Hepatic stellate cell (primary cell): ENCODE data around the gene FAM180B.
"Not testable (repeated sequence)": the region's sequence is repeated elsewhere in the genome, so short reads cannot be mapped to it uniquely, and the experiment has no call there.

Experiments used
- DNase-seq: peaks from one replicate; pipeline ENCODE4 v3.0.0; 2011; ENCODE audit warnings: low spot score

Gene FAM180B

DNA sequence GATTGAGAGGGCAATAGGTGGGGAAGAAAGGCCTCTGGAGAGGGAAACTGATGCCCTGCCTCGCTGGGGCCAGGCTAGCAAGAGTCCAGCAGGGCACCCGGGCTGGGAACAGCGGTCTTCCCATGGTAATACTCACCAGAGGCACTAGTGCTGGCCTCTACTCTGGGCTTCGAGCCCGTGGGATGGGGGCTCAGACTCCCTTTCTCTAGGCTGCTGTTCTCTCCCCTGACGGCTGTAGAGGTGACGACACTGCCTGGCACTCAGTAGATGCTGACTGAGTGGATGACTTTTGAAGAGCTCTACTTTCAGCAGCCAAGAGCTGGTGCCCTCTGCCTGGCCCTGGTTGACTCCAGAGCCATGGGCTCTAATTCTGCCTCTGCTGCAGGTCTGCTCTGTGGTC is 8.6 kb downstream of the FAM180B start:
- no peak for DNase-seq

DNA sequence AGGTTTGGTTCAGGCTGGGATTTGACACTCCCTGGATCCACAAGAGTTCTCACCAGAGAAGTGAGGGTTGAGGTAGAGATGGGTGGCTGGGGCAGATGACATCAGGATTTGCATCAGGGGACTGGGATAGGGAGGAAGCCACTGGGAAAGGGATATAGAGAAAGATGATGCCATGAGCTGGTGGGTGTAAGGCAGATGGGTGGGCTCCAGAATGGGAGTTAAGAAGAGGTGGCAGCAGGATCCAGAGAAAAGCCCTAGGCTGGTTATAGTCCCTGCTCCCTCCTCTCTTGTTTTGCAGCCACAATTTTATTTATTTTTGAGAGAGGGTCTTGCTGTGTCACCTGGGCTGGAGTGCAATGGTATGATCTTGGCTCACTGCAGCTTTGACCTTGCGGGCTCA is 9.5 kb downstream of the FAM180B start:
- DNase-seq = no peak

DNA sequence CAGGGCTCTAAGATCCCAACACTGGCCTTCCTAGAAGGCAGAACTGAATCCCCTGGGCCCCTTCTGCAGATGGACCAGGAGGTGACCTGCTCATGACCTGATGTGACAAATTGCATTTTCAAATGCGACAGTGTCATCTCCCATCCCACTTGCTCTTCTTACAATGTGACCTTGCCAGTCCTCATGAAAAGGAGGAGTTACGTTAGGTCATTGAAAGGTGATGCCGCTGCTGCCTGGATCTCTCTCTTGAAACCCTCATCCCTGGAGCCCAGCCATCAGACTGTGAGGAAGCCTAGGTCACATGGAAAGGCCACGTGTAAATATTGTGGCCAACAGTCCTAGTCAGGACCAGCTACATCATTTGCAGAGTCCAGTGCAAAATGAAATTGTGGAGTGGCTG is 13.4 kb downstream of the FAM180B start:
- DNase-seq = no peak

DNA sequence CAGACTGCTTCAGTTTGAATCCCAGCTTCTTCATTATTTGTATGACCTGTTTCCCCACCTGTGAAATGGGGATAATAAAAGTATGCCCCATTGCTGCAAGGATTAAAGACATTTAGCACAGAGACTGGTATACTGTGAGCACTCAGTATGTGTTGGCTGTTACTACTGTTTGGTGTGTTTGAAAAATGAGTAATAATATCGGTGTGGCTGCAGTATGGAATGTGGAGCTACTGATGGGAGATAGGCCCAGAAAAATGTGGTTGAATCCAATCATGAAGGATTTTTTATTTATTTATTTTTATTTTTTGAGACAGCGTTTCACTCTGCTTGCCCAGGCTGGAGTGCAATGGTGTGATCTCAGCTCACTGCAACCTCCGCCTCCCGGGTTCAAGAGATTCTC is 16.8 kb downstream of the FAM180B start:
- DNase-seq = peak; percentile 66

DNA sequence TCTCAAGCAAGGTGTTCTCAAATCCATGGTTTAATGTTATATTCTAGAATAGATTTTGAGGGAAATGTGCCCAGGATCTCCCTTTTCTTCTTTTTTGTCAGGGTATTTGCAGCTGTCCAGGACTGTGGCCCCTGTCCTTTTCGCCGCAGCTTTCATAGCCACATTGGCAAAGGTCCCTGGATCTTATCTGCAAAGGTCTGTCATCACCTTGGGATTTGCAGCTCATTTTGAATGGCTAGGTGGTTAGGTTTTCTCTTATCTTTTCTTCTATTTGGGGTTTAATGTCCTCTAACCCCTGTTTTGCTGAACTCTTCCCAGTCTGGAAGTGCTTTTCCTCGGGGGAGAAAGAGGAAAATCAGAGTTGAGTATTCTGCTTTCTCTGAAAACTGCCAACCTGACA is 19.4 kb downstream of the FAM180B start:
- DNase-seq = no peak

DNA sequence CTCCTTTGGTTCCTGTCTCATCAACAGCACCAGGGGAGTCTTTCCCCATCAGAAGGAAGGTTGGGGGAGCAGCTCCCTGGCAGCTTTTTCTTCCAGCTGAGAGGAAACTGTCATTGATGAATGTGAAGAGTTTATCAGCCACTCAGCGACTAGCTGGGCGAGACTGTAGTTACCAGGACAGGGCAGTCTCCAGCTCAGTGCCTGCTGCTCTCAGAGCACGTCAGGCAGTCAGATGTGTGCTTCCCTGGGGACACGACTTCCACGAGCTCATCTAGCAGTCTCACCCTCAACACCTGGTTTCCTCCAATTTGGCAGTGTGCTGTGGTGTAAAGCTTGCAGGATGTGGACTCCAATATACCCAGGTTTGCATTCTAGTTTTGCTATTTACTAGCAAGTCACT is 20.3 kb downstream of the FAM180B start:
- DNase-seq = peak; percentile 46

DNA sequence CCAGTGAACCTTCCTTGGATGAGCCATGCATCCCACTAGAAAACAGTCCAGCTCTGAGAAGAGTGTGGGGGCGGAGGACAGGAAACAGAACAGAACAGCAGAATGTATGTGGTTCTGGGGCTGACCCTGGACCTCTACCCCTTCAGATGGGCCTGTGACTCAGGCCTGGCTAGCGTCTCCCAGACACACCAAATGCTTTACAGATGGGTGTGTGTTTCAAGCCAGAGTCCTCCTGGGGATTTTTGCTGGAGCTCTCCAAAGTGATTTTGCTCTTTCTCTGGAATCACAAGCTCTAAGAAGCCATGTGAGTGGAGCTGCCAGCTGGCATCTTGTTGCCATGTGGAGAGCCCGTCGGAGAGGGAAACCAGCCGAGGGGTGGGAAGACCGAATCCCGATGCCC is 20.9 kb downstream of the FAM180B start:
- DNase-seq = peak; percentile 93

DNA sequence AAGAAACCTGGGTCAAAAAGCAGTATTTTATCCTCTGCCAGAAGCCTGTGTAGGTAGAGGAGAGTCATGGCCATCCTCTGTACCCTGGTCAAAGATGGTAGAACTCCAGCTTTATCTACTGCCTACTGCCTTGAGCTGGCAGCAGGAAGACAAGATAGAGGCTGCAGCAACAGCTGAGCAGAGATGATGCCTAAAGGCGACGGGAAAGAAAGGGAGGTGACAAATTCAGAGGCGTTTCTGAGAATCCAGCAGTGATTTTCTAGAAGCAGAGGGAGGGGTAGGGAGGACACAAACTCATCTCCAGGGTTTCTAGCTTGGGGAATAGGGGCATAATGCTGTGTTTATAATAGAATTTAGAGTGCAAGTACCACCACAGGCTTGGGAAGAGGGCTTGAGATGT is 23.2 kb downstream of the FAM180B start:
- DNase-seq = no peak

DNA sequence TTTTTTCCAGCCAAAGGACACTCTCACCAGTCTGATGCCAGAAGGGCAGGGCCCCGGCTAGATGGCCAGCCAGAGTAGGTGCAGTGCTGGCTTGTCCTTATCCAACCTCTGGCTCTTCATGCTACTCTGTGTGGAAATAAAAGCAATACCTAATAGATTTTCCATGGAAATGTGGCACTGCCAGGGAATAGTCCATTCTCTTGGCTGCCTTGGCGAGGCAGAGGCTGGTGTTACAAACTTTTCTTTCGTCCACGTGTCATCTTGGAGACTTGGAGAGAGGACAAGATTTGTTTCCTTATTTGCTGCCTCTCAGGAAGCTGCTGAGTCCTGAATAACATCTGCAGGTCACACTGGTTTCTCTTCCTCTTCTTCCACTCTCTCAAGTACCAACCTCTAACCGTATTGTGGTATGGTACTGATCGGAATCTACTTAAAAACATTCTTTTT is 24.9 kb downstream of the FAM180B start:
- DNase-seq = no peak

DNA sequence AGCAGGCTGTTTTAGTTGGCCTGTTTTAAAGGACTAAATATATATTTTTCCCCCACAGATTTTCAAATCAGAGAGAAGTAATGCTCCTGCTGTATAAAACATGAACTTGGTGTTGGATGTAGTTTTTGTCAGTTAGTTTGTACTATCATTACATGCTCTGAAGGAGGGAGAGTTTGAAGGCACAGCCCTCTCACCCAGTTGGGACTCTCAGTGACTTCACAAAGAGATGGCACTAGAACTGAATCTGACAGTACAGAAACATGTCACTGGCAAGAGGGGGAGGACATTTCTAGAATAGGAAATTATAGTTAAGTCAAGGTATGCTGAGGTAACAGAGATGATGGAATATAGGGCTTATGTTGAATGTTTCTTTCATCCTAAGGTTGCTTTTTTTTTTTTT is 28.8 kb downstream of the FAM180B start:
- DNase-seq = no peak

DNA sequence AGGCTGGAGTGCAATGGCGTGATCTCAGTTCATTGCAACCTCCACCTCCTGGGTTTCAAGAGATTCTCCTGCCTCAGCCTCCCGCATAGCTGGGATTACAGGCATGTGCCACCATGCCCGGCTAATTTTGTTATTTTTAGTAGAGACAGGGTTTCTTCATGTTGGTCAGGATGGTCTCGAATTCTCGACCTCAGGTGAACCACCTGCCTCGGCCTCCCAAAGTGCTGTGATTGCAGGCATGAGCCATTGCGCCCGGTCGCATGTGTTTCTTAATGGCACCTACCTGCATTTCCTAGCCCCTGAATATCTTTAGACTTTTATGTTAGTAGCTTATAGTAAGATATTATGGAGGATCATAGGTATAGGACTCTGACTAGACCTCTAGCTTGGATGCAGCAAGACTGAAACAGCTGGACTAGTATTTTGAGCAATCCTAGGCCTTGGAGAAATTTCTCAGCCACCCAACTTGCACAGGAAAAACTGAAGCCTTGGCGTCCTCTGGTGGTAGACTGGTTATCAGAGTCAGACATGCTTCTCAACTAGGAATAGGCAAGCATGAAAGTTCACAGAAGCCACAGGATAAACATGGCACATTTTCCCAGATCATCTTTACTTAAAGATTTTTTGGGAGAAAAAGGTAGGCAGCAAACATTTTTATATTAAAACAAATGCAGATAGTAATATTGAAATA is 30.4 kb downstream of the FAM180B start:
- DNase-seq = peak; percentile 72

DNA sequence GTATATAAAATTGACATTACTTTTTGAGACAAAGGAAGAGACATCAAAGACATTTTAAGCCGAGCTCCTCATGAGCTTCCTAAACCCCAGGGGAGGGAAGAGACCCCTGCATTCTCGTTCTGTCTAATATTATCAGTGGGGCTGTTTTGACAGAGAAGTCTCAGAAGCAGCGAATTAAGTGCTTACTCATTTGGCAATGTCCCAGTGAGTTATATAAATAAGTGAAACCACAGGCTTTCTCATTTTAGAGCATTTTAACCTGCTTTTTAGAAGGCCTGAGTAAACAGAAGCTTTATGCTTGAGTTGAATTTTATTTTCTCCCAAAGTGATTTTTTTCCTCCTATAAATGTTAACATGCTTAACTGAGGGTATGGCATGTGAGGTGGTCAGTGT is 30.9 kb downstream of the FAM180B start:
- DNase-seq = no peak

DNA sequence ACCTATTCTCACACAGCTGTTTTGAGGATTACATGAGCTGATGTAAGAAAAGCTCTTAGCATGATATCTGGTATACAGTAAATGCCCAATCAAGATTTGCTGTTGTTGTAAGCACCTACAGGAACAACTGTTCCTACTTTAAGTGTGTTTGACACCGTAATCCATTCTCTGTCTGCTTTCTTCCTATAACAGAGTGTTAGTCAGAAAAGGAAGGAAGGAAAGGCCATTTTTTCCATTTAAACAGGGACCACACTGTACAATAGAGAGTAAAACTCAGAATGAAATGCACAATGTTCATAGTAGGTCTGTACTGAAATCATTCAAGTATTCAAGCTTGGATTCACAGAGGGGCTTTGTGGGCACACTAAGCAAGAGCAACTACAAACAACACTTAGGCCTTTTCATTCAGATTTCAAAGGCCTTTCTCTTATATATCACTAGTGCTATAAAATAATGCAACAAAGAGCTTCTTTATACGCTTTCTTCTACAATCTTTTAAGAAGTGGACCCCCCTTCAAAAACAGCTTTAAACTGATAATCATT is 34.4 kb downstream of the FAM180B start:
- no peak for DNase-seq

DNA sequence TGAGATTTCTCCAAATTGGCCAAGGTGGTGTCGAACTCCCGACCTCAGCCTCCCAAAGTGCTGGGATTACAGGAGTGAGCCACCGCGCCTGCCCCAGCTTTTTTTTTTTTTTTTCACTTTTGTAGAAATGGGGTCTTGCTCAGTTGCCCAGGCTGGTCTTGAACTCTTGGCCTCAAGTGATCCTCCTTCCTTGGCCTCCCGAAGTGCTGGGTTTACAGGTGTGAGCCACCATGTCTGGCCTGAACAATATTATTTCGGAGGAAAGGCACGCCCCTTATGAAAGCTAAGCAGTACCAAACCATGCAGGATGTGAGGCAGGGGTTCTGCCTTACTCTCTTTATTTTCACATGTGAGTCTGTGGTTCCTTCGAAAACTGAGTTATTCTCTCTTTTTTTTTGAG is 39.8 kb downstream of the FAM180B start:
- DNase-seq = no peak

DNA sequence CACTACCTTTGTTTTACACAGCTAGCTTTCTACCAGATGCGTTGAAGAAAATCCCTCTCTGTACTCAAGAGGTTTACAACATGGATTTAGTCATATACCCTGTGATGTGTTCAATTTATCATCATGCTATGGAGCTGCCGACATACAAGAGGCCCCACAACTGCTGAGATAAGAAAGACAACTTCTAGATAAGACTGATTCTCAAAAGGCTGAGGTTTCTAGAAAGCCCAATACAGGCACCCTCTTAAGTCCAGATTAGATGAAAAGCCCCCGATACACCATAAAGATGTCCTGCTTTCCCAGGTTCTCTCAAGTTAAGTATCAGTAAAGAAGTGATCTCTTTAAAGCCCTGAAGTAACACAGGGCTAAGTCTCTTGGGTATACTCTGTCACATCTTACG is 41.5 kb downstream of the FAM180B start:
- DNase-seq = no peak

DNA sequence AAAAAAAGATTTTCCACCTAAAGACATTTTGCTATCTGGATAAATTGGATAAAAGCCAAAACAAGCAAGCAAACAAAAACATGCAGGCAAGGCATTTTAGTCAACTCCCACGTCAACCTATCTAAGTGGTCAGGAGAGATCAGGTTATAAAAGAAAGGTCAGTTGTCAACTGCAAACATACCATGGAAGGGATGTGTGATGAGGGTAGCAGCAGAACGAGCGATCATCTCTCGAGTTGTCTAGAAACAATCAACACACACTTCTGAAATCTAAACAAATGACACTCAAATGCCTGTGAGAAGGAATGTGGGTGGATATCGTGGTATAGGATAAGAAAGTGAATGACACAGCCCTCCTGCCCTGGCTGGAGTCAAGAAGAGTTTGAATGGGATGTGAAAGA is 45.0 kb downstream of the FAM180B start:
- no peak for DNase-seq

DNA sequence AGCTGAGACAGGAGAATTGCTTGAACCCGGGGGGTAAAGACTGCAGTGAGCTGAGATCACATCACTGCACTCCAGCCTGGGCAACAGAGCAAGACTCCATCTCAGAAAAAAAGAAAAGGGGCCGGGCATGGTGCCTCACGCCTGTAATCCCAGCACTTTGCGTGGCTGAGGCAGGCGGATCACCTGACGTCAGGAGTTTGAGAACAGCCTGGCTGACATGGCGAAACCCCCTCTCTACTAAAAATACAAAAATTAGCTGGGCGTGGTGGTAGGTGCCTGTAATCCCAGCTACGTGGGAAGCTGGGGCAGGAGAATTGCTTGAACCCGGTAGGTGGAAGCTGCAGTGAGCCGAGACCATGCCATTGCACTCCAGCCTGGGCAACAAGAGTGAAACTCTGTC is 49.9 kb downstream of the FAM180B start:
- DNase-seq = not testable (repeated sequence)
